NCI-H1436 treated with DMSO at 0.1 percent for 48 hours (cell line): ENCODE measurements around the gene SNAPIN.
"Not testable (repeated sequence)": the region's sequence is repeated elsewhere in the genome, so short reads cannot be mapped to it uniquely, and the experiment has no call there.

Source experiments
- DNase-seq: peaks from one replicate; lab custom pipeline; 2025; lab: John Stamatoyannopoulos, UW

The SNAPIN gene

GRCh38 chr1:153647346-153647714 lies 11.2 kb upstream of the SNAPIN start:
- no peak for DNase-seq

- DNase-seq: no peak
Observed at GRCh38 chr1:153648000-153648643, 10.4 kb upstream of the SNAPIN start.

- no peak for DNase-seq
Observed at GRCh38 chr1:153649137-153649862, 9.2 kb upstream of the SNAPIN start.

GRCh38 chr1:153649863-153650235 lies 8.7 kb upstream of the SNAPIN start:
- no peak for DNase-seq

GRCh38 chr1:153651771-153652170 lies 6.7 kb upstream of the SNAPIN start:
- no peak for DNase-seq

- no peak for DNase-seq
Observed at GRCh38 chr1:153652805-153653500, 5.5 kb upstream of the SNAPIN start.

GRCh38 chr1:153655333-153655732 lies 3.2 kb upstream of the SNAPIN start:
- no peak for DNase-seq

- no peak for DNase-seq
Observed at GRCh38 chr1:153659175-153659534, 652 bp downstream of the SNAPIN start.

- no peak for DNase-seq
Observed at GRCh38 chr1:153659656-153660055, 1.2 kb downstream of the SNAPIN start.

- DNase-seq: no peak
Observed at GRCh38 chr1:153661111-153661708, 2.7 kb downstream of the SNAPIN start.

GRCh38 chr1:153662269-153662668 lies 3.8 kb downstream of the SNAPIN start:
- no peak for DNase-seq

- DNase-seq: no peak
Observed at GRCh38 chr1:153663211-153663610, 4.7 kb downstream of the SNAPIN start.

- no peak for DNase-seq
Observed at GRCh38 chr1:153667439-153667838, 8.9 kb downstream of the SNAPIN start.

- not testable (repeated sequence) for DNase-seq
Observed at GRCh38 chr1:153668672-153669071, 10.2 kb downstream of the SNAPIN start.

- no peak for DNase-seq
Observed at GRCh38 chr1:153669606-153670005, 11.1 kb downstream of the SNAPIN start.

GRCh38 chr1:153670257-153670858 lies 11.9 kb downstream of the SNAPIN start:
- DNase-seq: no peak

- peak; percentile 99 for DNase-seq
Observed at GRCh38 chr1:153670859-153671627, 12.5 kb downstream of the SNAPIN start, which contains the start of gene ILF2. Gene ILF2 (minus strand): TSS chr1:153670993. CDS start chr1:153670922, 71 bp downstream.

- DNase-seq: not testable (repeated sequence)
Observed at GRCh38 chr1:153671628-153672353, 13.3 kb downstream of the SNAPIN start.

GRCh38 chr1:153673511-153673910 lies 15.0 kb downstream of the SNAPIN start:
- no peak for DNase-seq

- DNase-seq: no peak
Observed at GRCh38 chr1:153677718-153678518, 19.4 kb downstream of the SNAPIN start.
